Measurements from ENCODE around the gene SIRT2.
"Not testable (repeated sequence)": the region's sequence is repeated elsewhere in the genome, so short reads cannot be mapped to it uniquely, and the experiment has no call there.

The SIRT2 gene

GRCh38 chr19:38899447-38900201, at the start of gene SIRT2, which contains the start of gene NFKBIB:
TSS of gene SIRT2 (minus strand) at chr19:38899618. CDS start at chr19:38899521, 97 bp downstream.
TSS of gene NFKBIB (plus strand) at chr19:38899969. CDS start at chr19:38900033, 64 bp downstream.
- peaks cover 14% of the 10 kb centered on the region for H3K27me3 ChIP-seq (ENCODE audit: insufficient read depth, low read length)
- H3K9me3 ChIP-seq (ENCODE audit: insufficient read depth, low read depth, low read length) = no peaks in the 10 kb centered on the region
- peaks cover 6% of the 10 kb centered on the region; the same call in 1 of the 2 replicates for H3K4me1 ChIP-seq (ENCODE audit: insufficient read depth, low read length)
- peaks cover 4% of the 10 kb centered on the region; the same call in 1 of the 2 replicates for H3K36me3 ChIP-seq (ENCODE audit: insufficient read depth, low read depth, low read length)
- H3K4me3 ChIP-seq (ENCODE audit: low read length) = peak within 1 kb of the TSS; percentile 73
- no peak within 1 kb of the TSS for H3K27ac ChIP-seq (ENCODE audit: low read length)
- peak within 1 kb of the TSS; percentile 79 for H3K9ac ChIP-seq (ENCODE audit: low read depth, low read length)

GRCh38 chr19:38946229-38947010, 47.0 kb upstream of the SIRT2 start:
- Histone ChIP-seq H3K4me3 (ENCODE audit: low read length) (no peak overlapping the region), H3K4me1 (ENCODE audit: insufficient read depth, low read length) (no peaks in the 10 kb centered on the region), H3K27me3 (ENCODE audit: insufficient read depth, low read length) (peaks cover 4% of the 10 kb centered on the region; the same call in 1 of the 2 replicates), H3K9ac (ENCODE audit: low read depth, low read length) (no peak overlapping the region), H3K9me3 (ENCODE audit: insufficient read depth, low read depth, low read length) (no peaks in the 10 kb centered on the region), H3K36me3 (ENCODE audit: insufficient read depth, low read depth, low read length) (no peaks in the 10 kb centered on the region; the same call in 1 of the 2 replicates), H3K27ac (ENCODE audit: low read length) (no peak overlapping the region)

GRCh38 chr19:38945562-38946228, 46.3 kb upstream of the SIRT2 start:
- no peak overlapping the region for H3K27ac ChIP-seq (ENCODE audit: low read length)
- no peaks in the 10 kb centered on the region for H3K9me3 ChIP-seq (ENCODE audit: insufficient read depth, low read depth, low read length)
- no peaks in the 10 kb centered on the region for H3K4me1 ChIP-seq (ENCODE audit: insufficient read depth, low read length)
- peaks cover 4% of the 10 kb centered on the region; the same call in 1 of the 2 replicates for H3K27me3 ChIP-seq (ENCODE audit: insufficient read depth, low read length)
- no peak overlapping the region for H3K4me3 ChIP-seq (ENCODE audit: low read length)
- no peaks in the 10 kb centered on the region; the same call in 1 of the 2 replicates for H3K36me3 ChIP-seq (ENCODE audit: insufficient read depth, low read depth, low read length)
- no peak overlapping the region for H3K9ac ChIP-seq (ENCODE audit: low read depth, low read length)

GRCh38 chr19:38944981-38945506, 45.6 kb upstream of the SIRT2 start:
- no peaks in the 10 kb centered on the region for H3K4me1 ChIP-seq (ENCODE audit: insufficient read depth, low read length)
- 0 out of 2 replicates have a peak, but pooled peaks cover 4% of the 10 kb centered on the region for H3K27me3 ChIP-seq (ENCODE audit: insufficient read depth, low read length)
- no peak overlapping the region for H3K9ac ChIP-seq (ENCODE audit: low read depth, low read length)
- no peaks in the 10 kb centered on the region; the same call in 1 of the 2 replicates for H3K36me3 ChIP-seq (ENCODE audit: insufficient read depth, low read depth, low read length)
- no peak overlapping the region for H3K27ac ChIP-seq (ENCODE audit: low read length)
- H3K9me3 ChIP-seq (ENCODE audit: insufficient read depth, low read depth, low read length) = no peaks in the 10 kb centered on the region
- H3K4me3 ChIP-seq (ENCODE audit: low read length) = no peak overlapping the region

GRCh38 chr19:38942471-38943181, 43.2 kb upstream of the SIRT2 start:
- H3K9me3 ChIP-seq (ENCODE audit: insufficient read depth, low read depth, low read length) = no peaks in the 10 kb centered on the region
- no peaks in the 10 kb centered on the region; the same call in 1 of the 2 replicates for H3K36me3 ChIP-seq (ENCODE audit: insufficient read depth, low read depth, low read length)
- H3K27me3 ChIP-seq (ENCODE audit: insufficient read depth, low read length) = 0 out of 2 replicates have a peak, but pooled peaks cover 4% of the 10 kb centered on the region
- H3K4me3 ChIP-seq (ENCODE audit: low read length) = no peak overlapping the region
- no peak overlapping the region for H3K9ac ChIP-seq (ENCODE audit: low read depth, low read length)
- H3K4me1 ChIP-seq (ENCODE audit: insufficient read depth, low read length) = no peaks in the 10 kb centered on the region
- no peak overlapping the region for H3K27ac ChIP-seq (ENCODE audit: low read length)

GRCh38 chr19:38941979-38942378, 42.6 kb upstream of the SIRT2 start:
- H3K36me3 ChIP-seq (ENCODE audit: insufficient read depth, low read depth, low read length) = no peaks in the 10 kb centered on the region; the same call in 1 of the 2 replicates
- no peak overlapping the region for H3K27ac ChIP-seq (ENCODE audit: low read length)
- H3K4me3 ChIP-seq (ENCODE audit: low read length) = no peak overlapping the region
- no peaks in the 10 kb centered on the region for H3K9me3 ChIP-seq (ENCODE audit: insufficient read depth, low read depth, low read length)
- H3K9ac ChIP-seq (ENCODE audit: low read depth, low read length) = no peak overlapping the region
- 0 out of 2 replicates have a peak, but pooled peaks cover 4% of the 10 kb centered on the region for H3K27me3 ChIP-seq (ENCODE audit: insufficient read depth, low read length)
- no peaks in the 10 kb centered on the region for H3K4me1 ChIP-seq (ENCODE audit: insufficient read depth, low read length)

- H3K9me3 ChIP-seq (ENCODE audit: insufficient read depth, low read depth, low read length); H3K9ac ChIP-seq (ENCODE audit: low read depth, low read length); H3K27me3 ChIP-seq (ENCODE audit: insufficient read depth, low read length); H3K27ac ChIP-seq (ENCODE audit: low read length); H3K4me1 ChIP-seq (ENCODE audit: insufficient read depth, low read length); H3K4me3 ChIP-seq (ENCODE audit: low read length); H3K36me3 ChIP-seq (ENCODE audit: insufficient read depth, low read depth, low read length): not testable (repeated sequence)
Observed at GRCh38 chr19:38941466-38941865, 42.0 kb upstream of the SIRT2 start.

GRCh38 chr19:38939957-38940356, 40.5 kb upstream of the SIRT2 start:
- Histone ChIP-seq H3K27me3 (ENCODE audit: insufficient read depth, low read length) (0 out of 2 replicates have a peak, but pooled peaks cover 4% of the 10 kb centered on the region), H3K27ac (ENCODE audit: low read length) (no peak overlapping the region), H3K9ac (ENCODE audit: low read depth, low read length) (no peak overlapping the region), H3K9me3 (ENCODE audit: insufficient read depth, low read depth, low read length) (peaks cover 9% of the 10 kb centered on the region), H3K4me1 (ENCODE audit: insufficient read depth, low read length) (no peaks in the 10 kb centered on the region), H3K4me3 (ENCODE audit: low read length) (no peak overlapping the region), H3K36me3 (ENCODE audit: insufficient read depth, low read depth, low read length) (no peaks in the 10 kb centered on the region; the same call in 1 of the 2 replicates)

- Histone ChIP-seq H3K27ac (ENCODE audit: low read length) (no peak overlapping the region), H3K9me3 (ENCODE audit: insufficient read depth, low read depth, low read length) (peaks cover 20% of the 10 kb centered on the region), H3K4me3 (ENCODE audit: low read length) (no peak overlapping the region), H3K9ac (ENCODE audit: low read depth, low read length) (no peak overlapping the region), H3K4me1 (ENCODE audit: insufficient read depth, low read length) (peaks cover 4% of the 10 kb centered on the region; the same call in 1 of the 2 replicates), H3K27me3 (ENCODE audit: insufficient read depth, low read length) (no peaks in the 10 kb centered on the region), H3K36me3 (ENCODE audit: insufficient read depth, low read depth, low read length) (peaks cover 26% of the 10 kb centered on the region)
Observed at GRCh38 chr19:38933544-38933943, 34.1 kb upstream of the SIRT2 start.

GRCh38 chr19:38932425-38933179, 33.2 kb upstream of the SIRT2 start:
- peaks cover 26% of the 10 kb centered on the region for H3K36me3 ChIP-seq (ENCODE audit: insufficient read depth, low read depth, low read length)
- no peak overlapping the region for H3K9ac ChIP-seq (ENCODE audit: low read depth, low read length)
- H3K9me3 ChIP-seq (ENCODE audit: insufficient read depth, low read depth, low read length) = peaks cover 20% of the 10 kb centered on the region
- no peaks in the 10 kb centered on the region for H3K27me3 ChIP-seq (ENCODE audit: insufficient read depth, low read length)
- no peak overlapping the region for H3K27ac ChIP-seq (ENCODE audit: low read length)
- no peak overlapping the region for H3K4me3 ChIP-seq (ENCODE audit: low read length)
- peaks cover 4% of the 10 kb centered on the region; the same call in 1 of the 2 replicates for H3K4me1 ChIP-seq (ENCODE audit: insufficient read depth, low read length)

All from iPS-20b (cell line).